ENCODE results near the gene CCDC142.

Gene CCDC142
- total RNA-seq, result 61.6 to 73.9 reads per million in 2 donors

- peak; percentile 56 for DNase-seq
These were observed at the start of gene CCDC142, which contains the start of gene TTC31 for GRCh38 chr2:74482801-74483674. CCDC142 (minus strand) TSS chr2:74482998; CDS start chr2:74482837, 161 bp downstream. TTC31 (plus strand) TSS chr2:74483081; CDS start chr2:74483096, 15 bp downstream.

GRCh38 chr2:74532222-74532621, 49.4 kb upstream of the CCDC142 start:
- no peak for DNase-seq

- DNase-seq, result no peak
These were observed 48.9 kb upstream of the CCDC142 start for GRCh38 chr2:74531666-74532065.

- DNase-seq, result peak; percentile 53
These were observed 47.7 kb upstream of the CCDC142 start for GRCh38 chr2:74530239-74531187.

- DNase-seq, result peak; percentile 86
These were observed 46.8 kb upstream of the CCDC142 start, which contains the start of the genes AUP1 and HTRA2 for GRCh38 chr2:74529357-74530238. AUP1 (minus strand) TSS chr2:74529706; CDS start chr2:74529629, 77 bp downstream. HTRA2 (plus strand) TSS chr2:74529933; CDS start chr2:74530007, 74 bp downstream.

- no peak for DNase-seq
These were observed 46.0 kb upstream of the CCDC142 start for GRCh38 chr2:74528600-74529356.

- no peak for DNase-seq
These were observed 44.9 kb upstream of the CCDC142 start for GRCh38 chr2:74527741-74528140.

GRCh38 chr2:74526649-74527230, 43.9 kb upstream of the CCDC142 start:
- no peak for DNase-seq

- no peak for DNase-seq
These were observed 43.2 kb upstream of the CCDC142 start, which contains the start of gene DQX1 for GRCh38 chr2:74525717-74526648. DQX1 (minus strand) TSS chr2:74526231; CDS start chr2:74525729, 502 bp downstream.

GRCh38 chr2:74524955-74525716, 42.3 kb upstream of the CCDC142 start:
- DNase-seq, result no peak

- no peak for DNase-seq
These were observed 41.2 kb upstream of the CCDC142 start for GRCh38 chr2:74524005-74524404.

GRCh38 chr2:74522516-74522915, 39.7 kb upstream of the CCDC142 start:
- DNase-seq, result no peak

GRCh38 chr2:74516650-74517049, 33.9 kb upstream of the CCDC142 start:
- DNase-seq, result no peak

- peak; percentile 39 for DNase-seq
These were observed 33.3 kb upstream of the CCDC142 start for GRCh38 chr2:74515981-74516633.

GRCh38 chr2:74515271-74515980, 32.6 kb upstream of the CCDC142 start:
- DNase-seq, result no peak

GRCh38 chr2:74514368-74515270, 31.8 kb upstream of the CCDC142 start, which contains the start of gene TLX2:
TLX2 (plus strand) TSS chr2:74514450; CDS start chr2:74514807, 357 bp downstream.
- DNase-seq, result no peak

All from activated gamma-delta T cell (primary cell).